ENCODE results near the gene FKBP4.

The FKBP4 gene

GRCh38 chr12:2792671-2793500 lies 1.9 kb upstream of the FKBP4 start:
- no peak for TF ChIP-seq CTCF (IDR thresholded peaks at IDR 0.05; ENCODE audit: control extremely low read depth, extremely low read depth, low read depth, missing control alignments)
- POLR2A ChIA-PET = no interaction called here
- CTCF ChIA-PET = interaction anchor here (3.8 kb wide), 1 partner anchor 9 kb away, joined by 19 read pairs; no protein-coding TSS in a partner anchor
- DNase-seq (ENCODE audit: extremely low spot score) = no peak

GRCh38 chr12:2793561-2793960 lies 1.2 kb upstream of the FKBP4 start:
- POLR2A ChIA-PET = no interaction called here
- CTCF ChIA-PET = interaction anchor here (3.8 kb wide), 1 partner anchor 10 kb away, joined by 19 read pairs; no protein-coding TSS in a partner anchor
- DNase-seq (ENCODE audit: extremely low spot score) = no peak
- no peak for TF ChIP-seq CTCF (IDR thresholded peaks at IDR 0.05; ENCODE audit: control extremely low read depth, extremely low read depth, low read depth, missing control alignments)

GRCh38 chr12:2794191-2794735 lies 507 bp upstream of the FKBP4 start:
- TF ChIP-seq CTCF (IDR thresholded peaks at IDR 0.05; ENCODE audit: control extremely low read depth, extremely low read depth, low read depth, missing control alignments) = no peak
- DNase-seq (ENCODE audit: extremely low spot score) = no peak
- CTCF ChIA-PET = interaction anchor here (1.0 to 3.8 kb wide), 4 partner anchors 11 to 83 kb away, joined by 3 to 19 read pairs (median 10); partner anchors contain the start of genes FOXM1 and RHNO1
- POLR2A ChIA-PET = interaction anchor here (0.5 to 0.8 kb wide), 2 partner anchors 17 to 84 kb away, joined by 3 to 4 read pairs; no protein-coding TSS in a partner anchor

GRCh38 chr12:2795291-2796186 lies 769 bp downstream of the FKBP4 start:
- ChIA-PET CTCF (interaction anchor here (1.0 to 3.8 kb wide), 7 partner anchors 10 to 779 kb away, joined by 3 to 19 read pairs (median 3); partner anchors contain the start of genes FOXM1 and RHNO1), POLR2A (interaction anchor here (0.6 to 1.0 kb wide), 2 partner anchors 12 to 82 kb away, joined by 3 to 6 read pairs; partner anchors contain the start of genes FOXM1 and RHNO1)
- TF ChIP-seq CTCF (IDR thresholded peaks at IDR 0.05; ENCODE audit: control extremely low read depth, extremely low read depth, low read depth, missing control alignments) = peak; percentile 3
- peak; percentile 93 for DNase-seq (ENCODE audit: extremely low spot score)

- CTCF ChIA-PET = interaction anchor here (1.0 to 2.6 kb wide), 4 partner anchors 12 to 779 kb away, joined by 3 to 16 read pairs (median 5); no protein-coding TSS in a partner anchor
- POLR2A ChIA-PET = interaction anchor here (0.6 to 1.0 kb wide), 2 partner anchors 12 to 81 kb away, joined by 3 to 6 read pairs; partner anchors contain the start of genes FOXM1 and RHNO1
- no peak for DNase-seq (ENCODE audit: extremely low spot score)
- peak; percentile 5 for TF ChIP-seq CTCF (IDR thresholded peaks at IDR 0.05; ENCODE audit: control extremely low read depth, extremely low read depth, low read depth, missing control alignments)
These were observed 1.5 kb downstream of the FKBP4 start for GRCh38 chr12:2796187-2796666.
